Natural killer cell (primary cell): ENCODE results near the gene ZBTB18. TPM values are rescaled to one million over a fixed set of nuclear protein-coding genes. Genes with fewer than 3 reads are reported as not detected.

ENCODE experiments used
- ATAC-seq, 3 donors: fragments of 150-1000 bp in 2 of 3; fragments of 200-7000 bp in 1 of 3; cut with Tn5 transposase; 1 replicate in 1 of 3; 2 replicates in 2 of 3; pipeline ENCODE4 v1.10.0; 2021; ENCODE audit warnings: mild to moderate bottlenecking in 2 of 3, moderate library complexity in 2 of 3
- DNase-seq, 2 donors: peaks; one replicate each; pipeline versions ENCODE4 v3.0.0 to v3.0.0-alpha.2; 2013 to 2021; ENCODE audit warnings: mixed read lengths in 1 of 2
- H3K27ac ChIP-seq: one replicate; pipeline ENCODE4 v1.5.1; 2013; ENCODE audit warnings: mild to moderate bottlenecking, low read length
- H3K27me3 ChIP-seq: one replicate; pipeline ENCODE4 v1.6.1; 2013; ENCODE audit warnings: low read length; ENCODE audit not compliant: control insufficient read depth, insufficient read depth
- H3K36me3 ChIP-seq: one replicate; pipeline ENCODE4 v1.6.1; 2013; ENCODE audit warnings: low read length; ENCODE audit not compliant: control insufficient read depth, insufficient read depth
- H3K4me1 ChIP-seq: one replicate; pipeline ENCODE4 v1.6.1; 2013; ENCODE audit warnings: low read length; ENCODE audit not compliant: control insufficient read depth, insufficient read depth
- H3K4me3 ChIP-seq: one replicate; pipeline ENCODE4 v1.5.1; 2013; ENCODE audit warnings: low read length
- H3K9me3 ChIP-seq: one replicate; pipeline ENCODE4 v1.6.1; 2013; ENCODE audit warnings: low read length; ENCODE audit not compliant: control insufficient read depth, insufficient read depth
- H3K27ac Mint-ChIP-seq, 2 donors: one replicate each; pipeline ENCODE4 v1.8.0; 2022; ENCODE audit warnings: mild to moderate bottlenecking in 2 of 2, mixed read lengths in 2 of 2, moderate library complexity in 1 of 2
- H3K27me3 Mint-ChIP-seq, 2 donors: one replicate each; pipeline ENCODE4 v1.8.0; 2022; ENCODE audit warnings: low read depth in 2 of 2, mixed read lengths in 2 of 2
- H3K36me3 Mint-ChIP-seq: one replicate; pipeline ENCODE4 v1.8.0; 2022; ENCODE audit warnings: mixed read lengths
- H3K4me1 Mint-ChIP-seq, 2 donors: one replicate each; pipeline ENCODE4 v1.8.0; 2022; ENCODE audit warnings: mixed read lengths in 2 of 2
- H3K4me3 Mint-ChIP-seq: one replicate; pipeline ENCODE4 v1.8.0; 2022; ENCODE audit warnings: mild to moderate bottlenecking, moderate library complexity, mixed read lengths
- H3K9me3 Mint-ChIP-seq, 2 donors: one replicate each; pipeline ENCODE4 v1.8.0; 2022; ENCODE audit warnings: mixed read lengths in 2 of 2
- WGBS: methylation state at CpG from one replicate; pipeline ENCODE4 v1.1.7; 2013; ENCODE audit warnings: missing lambda C conversion rate; ENCODE audit not compliant: insufficient coverage; 5-methylcytosine and 5-hydroxymethylcytosine counted together
- intact Hi-C: fragments of 100-400 bp; cut with micrococcal nuclease; formaldehyde crosslinking; loops from one replicate; pipeline ENCODE4 v1.14.2; 2022
- total RNA-seq, 4 donors: library from RNA; stranded (reverse); fragments of 120-200 nt in 1 of 4; gene quantifications; one replicate each; pipeline versions ENCODE4 v1.2.3 to v1.2.4, GENCODE V29; 2013 to 2022
- TF ChIP-seq, protein P1 (sequence below): fragments of 200-600 bp; IDR thresholded peaks from one replicate; pipeline ENCODE4 v1.8.0; 2022; ENCODE audit warnings: antibody characterized with exemption

The ZBTB18 gene
- total RNA-seq, 3 donors from 2014 or later (not counting 1 experiment from before 2014, with no cell fraction given), result 12.6 to 18.2 (median 14.0) TPM

DNA sequence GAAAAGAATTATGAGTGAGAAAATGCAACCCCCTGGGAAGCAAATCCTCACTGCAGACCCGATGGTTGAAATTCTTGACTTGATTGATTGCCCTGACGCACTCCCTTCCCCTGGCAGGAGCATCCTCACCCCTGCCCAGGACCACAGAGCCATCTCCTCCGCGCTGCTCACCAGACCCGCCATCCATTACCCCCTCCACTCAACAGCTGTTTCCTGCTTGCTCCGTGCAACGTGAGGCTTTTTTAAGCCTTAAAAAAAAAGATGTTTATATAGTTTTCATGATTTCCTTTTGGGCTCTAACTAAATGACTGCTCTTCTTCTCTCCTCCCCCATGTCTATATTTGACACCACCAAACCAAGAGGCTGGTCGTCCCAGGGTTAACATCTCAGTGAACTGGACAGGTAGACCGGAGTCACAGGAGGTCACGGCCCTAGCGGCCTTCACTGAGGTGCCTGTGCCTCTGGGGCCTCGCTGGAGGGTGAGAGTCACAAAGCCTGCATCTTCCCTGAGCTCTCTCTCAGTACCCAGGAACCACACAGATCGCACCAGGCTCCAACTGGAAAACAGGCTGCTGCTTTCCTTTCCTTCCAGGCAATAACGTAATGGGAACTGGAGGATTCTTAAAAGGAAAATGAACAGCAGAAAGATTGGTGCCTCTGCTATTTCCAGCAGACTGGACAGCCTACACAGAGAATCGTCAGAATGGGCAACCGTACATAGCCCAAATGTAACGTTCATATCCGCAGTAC lies 49.8 kb downstream of the ZBTB18 start:
- peaks cover 9 to 10% of the 10 kb centered on the region in 2 donors for H3K4me1 Mint-ChIP-seq
- H3K27ac Mint-ChIP-seq, result no peak overlapping the region
- peaks cover 45 to 68% of the 10 kb centered on the region in 2 donors for H3K27me3 Mint-ChIP-seq
- Histone ChIP-seq H3K4me3 (no peak overlapping the region), H3K4me1 (no peaks in the 10 kb centered on the region), H3K27ac (no peak overlapping the region), H3K9me3 (no peaks in the 10 kb centered on the region), H3K27me3 (peaks cover 7% of the 10 kb centered on the region), H3K36me3 (no peaks in the 10 kb centered on the region)
- ATAC-seq (peak in 1 of 3 donors; percentile 39), DNase-seq (peak in 1 of 2 donors; percentile 19)
- 40% methylated on average over 16 of the region's 18 CpGs for WGBS
- intact Hi-C loops, result no loop called here
- no peaks in the 10 kb centered on the region for H3K36me3 Mint-ChIP-seq
- TF ChIP-seq, protein P1, sequence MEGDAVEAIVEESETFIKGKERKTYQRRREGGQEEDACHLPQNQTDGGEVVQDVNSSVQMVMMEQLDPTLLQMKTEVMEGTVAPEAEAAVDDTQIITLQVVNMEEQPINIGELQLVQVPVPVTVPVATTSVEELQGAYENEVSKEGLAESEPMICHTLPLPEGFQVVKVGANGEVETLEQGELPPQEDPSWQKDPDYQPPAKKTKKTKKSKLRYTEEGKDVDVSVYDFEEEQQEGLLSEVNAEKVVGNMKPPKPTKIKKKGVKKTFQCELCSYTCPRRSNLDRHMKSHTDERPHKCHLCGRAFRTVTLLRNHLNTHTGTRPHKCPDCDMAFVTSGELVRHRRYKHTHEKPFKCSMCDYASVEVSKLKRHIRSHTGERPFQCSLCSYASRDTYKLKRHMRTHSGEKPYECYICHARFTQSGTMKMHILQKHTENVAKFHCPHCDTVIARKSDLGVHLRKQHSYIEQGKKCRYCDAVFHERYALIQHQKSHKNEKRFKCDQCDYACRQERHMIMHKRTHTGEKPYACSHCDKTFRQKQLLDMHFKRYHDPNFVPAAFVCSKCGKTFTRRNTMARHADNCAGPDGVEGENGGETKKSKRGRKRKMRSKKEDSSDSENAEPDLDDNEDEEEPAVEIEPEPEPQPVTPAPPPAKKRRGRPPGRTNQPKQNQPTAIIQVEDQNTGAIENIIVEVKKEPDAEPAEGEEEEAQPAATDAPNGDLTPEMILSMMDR, result no peak
- no peak overlapping the region for H3K4me3 Mint-ChIP-seq
- H3K9me3 Mint-ChIP-seq, result no peaks in the 10 kb centered on the region

DNA sequence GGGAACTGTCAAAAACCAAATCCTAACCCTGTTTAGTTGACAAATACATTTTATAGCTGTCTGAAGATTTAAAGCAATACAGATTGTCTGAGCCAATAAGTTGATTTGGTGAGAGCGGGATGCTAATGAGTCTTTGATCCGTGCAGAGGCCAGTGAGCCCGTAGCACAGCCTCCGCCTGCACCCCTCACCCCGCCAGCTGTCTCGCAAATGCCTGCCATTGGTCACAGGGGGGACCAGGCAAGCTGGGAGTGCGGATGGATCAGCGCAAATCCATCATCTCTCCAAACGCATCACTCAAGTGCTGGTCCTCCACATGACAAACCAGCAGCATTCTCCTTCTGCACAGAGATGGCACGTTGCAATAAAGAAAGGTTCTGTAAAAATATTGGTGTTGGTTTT lies 51.0 kb downstream of the ZBTB18 start:
- H3K27me3 ChIP-seq, result peaks cover 7% of the 10 kb centered on the region
- WGBS, result 90% methylated on average over 10 of the region's 10 CpGs
- H3K4me3 Mint-ChIP-seq, result no peak overlapping the region
- H3K4me3 ChIP-seq, result no peak overlapping the region
- DNase-seq (no peak), ATAC-seq (no peak)
- intact Hi-C loops, result no loop called here
- TF ChIP-seq, protein P1, result no peak
- H3K4me1 Mint-ChIP-seq, result peaks cover 9 to 10% of the 10 kb centered on the region in 2 donors
- H3K9me3 Mint-ChIP-seq, result no peaks in the 10 kb centered on the region
- H3K27me3 Mint-ChIP-seq, result peaks cover 48 to 78% of the 10 kb centered on the region in 2 donors
- H3K9me3 ChIP-seq, result no peaks in the 10 kb centered on the region
- H3K36me3 ChIP-seq, result no peaks in the 10 kb centered on the region
- H3K4me1 ChIP-seq, result no peaks in the 10 kb centered on the region
- H3K36me3 Mint-ChIP-seq, result no peaks in the 10 kb centered on the region
- no peak overlapping the region for H3K27ac Mint-ChIP-seq
- no peak overlapping the region for H3K27ac ChIP-seq

DNA sequence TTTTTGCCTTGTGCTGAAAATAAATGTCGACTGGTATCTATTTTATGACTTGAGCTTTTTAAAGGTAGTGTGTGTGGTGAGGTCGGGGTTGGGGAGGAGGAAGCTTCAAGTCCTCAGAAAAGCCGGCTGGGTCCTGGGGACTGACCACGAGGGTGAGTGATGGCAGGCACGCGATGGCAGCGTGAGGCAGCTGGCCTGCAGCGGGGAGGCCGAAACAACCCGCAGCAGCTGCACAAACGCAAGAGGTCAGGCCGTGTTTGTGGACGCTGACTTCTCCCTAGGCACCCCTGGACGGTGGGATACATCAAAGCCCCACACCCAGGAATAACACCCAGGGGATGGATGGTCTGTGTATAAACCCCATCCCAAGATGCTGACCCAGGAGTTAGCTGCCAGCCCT lies 51.4 kb downstream of the ZBTB18 start:
- no peak overlapping the region for H3K27ac ChIP-seq
- H3K36me3 ChIP-seq, result no peaks in the 10 kb centered on the region
- 47% methylated on average over 14 of the region's 14 CpGs for WGBS
- H3K9me3 Mint-ChIP-seq, result no peaks in the 10 kb centered on the region
- H3K27me3 ChIP-seq, result peaks cover 7% of the 10 kb centered on the region
- H3K27ac Mint-ChIP-seq, result no peak overlapping the region
- peaks cover 9 to 10% of the 10 kb centered on the region in 2 donors for H3K4me1 Mint-ChIP-seq
- no peak for ATAC-seq
- no peaks in the 10 kb centered on the region for H3K4me1 ChIP-seq
- TF ChIP-seq, protein P1, result no peak
- no peaks in the 10 kb centered on the region for H3K36me3 Mint-ChIP-seq
- H3K9me3 ChIP-seq, result no peaks in the 10 kb centered on the region
- intact Hi-C loops, result no loop called here
- H3K4me3 Mint-ChIP-seq, result no peak overlapping the region
- H3K27me3 Mint-ChIP-seq, result peaks cover 48 to 78% of the 10 kb centered on the region in 2 donors
- H3K4me3 ChIP-seq, result no peak overlapping the region
- DNase-seq, result no peak
